ENCODE data around the gene PRSS22.

PRSS22 gene

GRCh38 chr16:2811703-2812471 lies 46.1 kb downstream of the PRSS22 start:
- no peak for FAIRE-seq

- no peak for FAIRE-seq
These were observed 47.3 kb downstream of the PRSS22 start for GRCh38 chr16:2810651-2811050.

- no peak for FAIRE-seq
These were observed 48.7 kb downstream of the PRSS22 start for GRCh38 chr16:2809149-2809760.

- no peak for FAIRE-seq
These were observed 49.8 kb downstream of the PRSS22 start for GRCh38 chr16:2808181-2808580.

GRCh38 chr16:2806286-2806685 lies 51.7 kb downstream of the PRSS22 start:
- FAIRE-seq, result no peak

GRCh38 chr16:2804728-2805127 lies 53.2 kb downstream of the PRSS22 start:
- FAIRE-seq, result no peak

- no peak for FAIRE-seq
These were observed 54.3 kb downstream of the PRSS22 start for GRCh38 chr16:2803545-2804195.

Measured in islet of Langerhans (tissue), 1 donor.